MM.1S (cell line): ENCODE data around the gene EVI2A.
A peak's percentile ranks its signal among the peaks of the same experiment; 100 is the strongest.

ENCODE experiments used
- DNase-seq: peaks from one replicate; pipeline ENCODE4 v3.0.0-alpha.2; 2015
- H2AFZ ChIP-seq: fragments of 300-600 bp; sonication (generic); 2 replicates; pipeline ENCODE4 v1.6.0; 2016; ENCODE audit warnings: antibody characterized with exemption, low read length
- H3F3A ChIP-seq: fragments of 300-600 bp; sonication (generic); 2 replicates; pipeline ENCODE4 v1.6.1; 2016; ENCODE audit warnings: mild to moderate bottlenecking, antibody characterized with exemption, low read length, moderate library complexity, mixed read lengths; ENCODE audit not compliant: insufficient read depth
- H3K27ac ChIP-seq: fragments of 300-600 bp; sonication (generic); 2 replicates; pipeline ENCODE4 v1.5.1; 2016; ENCODE audit warnings: mild to moderate bottlenecking, low read length
- H3K27me3 ChIP-seq: fragments of 300-600 bp; sonication (generic); replicated peaks from 2 replicates; pipeline ENCODE4 v1.6.0; 2016; ENCODE audit warnings: low read length; ENCODE audit not compliant: insufficient read depth
- H3K36me3 ChIP-seq: fragments of 300-600 bp; sonication (generic); replicated peaks from 2 replicates; pipeline ENCODE4 v1.6.1; 2016; ENCODE audit warnings: mild to moderate bottlenecking, low read length, mixed read lengths; ENCODE audit not compliant: insufficient read depth
- H3K4me1 ChIP-seq: fragments of 300-600 bp; sonication (generic); 2 replicates; pipeline ENCODE4 v1.6.1; 2016; ENCODE audit warnings: low read length, mixed read lengths
- H3K4me2 ChIP-seq: fragments of 300-600 bp; sonication (generic); 2 replicates; pipeline ENCODE4 v1.6.0; 2016; ENCODE audit warnings: low read depth, low read length
- H3K4me3 ChIP-seq: fragments of 300-600 bp; sonication (generic); 2 replicates; pipeline ENCODE4 v1.5.1; 2016; ENCODE audit warnings: low read length, mixed read lengths
- H3K79me2 ChIP-seq: fragments of 300-600 bp; sonication (generic); 2 replicates; pipeline ENCODE4 v1.6.1; 2016; ENCODE audit warnings: mixed run types, low read length, mixed read lengths
- H3K9ac ChIP-seq: fragments of 300-600 bp; sonication (generic); 2 replicates; pipeline ENCODE4 v1.6.1; 2016; ENCODE audit warnings: low read length, mixed read lengths
- H3K9me2 ChIP-seq: fragments of 300-600 bp; sonication (generic); replicated peaks from 2 replicates; pipeline ENCODE4 v1.6.1; 2016; ENCODE audit warnings: mild to moderate bottlenecking, low read length, mixed read lengths; ENCODE audit not compliant: insufficient read depth
- H3K9me3 ChIP-seq: fragments of 300-600 bp; sonication (generic); replicated peaks from 2 replicates; pipeline ENCODE4 v1.6.1; 2016; ENCODE audit warnings: mild to moderate bottlenecking, low read length, mixed read lengths; ENCODE audit not compliant: insufficient read depth
- H4K20me1 ChIP-seq: fragments of 300-600 bp; sonication (generic); 2 replicates; pipeline ENCODE4 v1.6.1; 2016; ENCODE audit warnings: mild to moderate bottlenecking, low read length, moderate library complexity, mixed read lengths; ENCODE audit not compliant: insufficient read depth
- CTCF ChIP-seq: fragments of 300-600 bp; sonication (generic); IDR thresholded peaks from 2 replicates; pipeline ENCODE4 v1.5.1; 2016; ENCODE audit warnings: antibody characterized with exemption, low read length, mixed read lengths
- EZH2 ChIP-seq: fragments of 300-600 bp; sonication (generic); optimal IDR thresholded peaks from 2 replicates; pipeline ENCODE3; 2017; ENCODE audit warnings: low read depth, mild to moderate bottlenecking, antibody characterized with exemption, low read length, mixed read lengths
- EZH2phosphoT487 ChIP-seq: fragments of 300-600 bp; sonication (generic); IDR thresholded peaks from 2 replicates; pipeline ENCODE4 v1.6.1; 2018; ENCODE audit warnings: antibody characterized with exemption, low read length

Gene EVI2A

GRCh38 chr17:31307640-31308039 lies 13.8 kb downstream of the EVI2A start:
- TF ChIP-seq EZH2phosphoT487 (no peak), CTCF (no peak), EZH2 (no peak)
- Histone ChIP-seq H4K20me1 (no peaks in the 10 kb centered on the region), H3K9me2 (no peaks in the 10 kb centered on the region), H2AFZ (no peak overlapping the region), H3K4me2 (peak overlapping the region; percentile 94; the same call in 1 of the 2 replicates), H3K79me2 (peaks cover 95% of the 10 kb centered on the region), H3K9me3 (no peaks in the 10 kb centered on the region), H3K4me1 (peaks cover 18% of the 10 kb centered on the region), H3K36me3 (peaks cover 19% of the 10 kb centered on the region), H3K9ac (no peak overlapping the region), H3K4me3 (no peak overlapping the region), H3F3A (peaks cover 27% of the 10 kb centered on the region), H3K27me3 (no peaks in the 10 kb centered on the region), H3K27ac (no peak overlapping the region)
- no peak for DNase-seq

GRCh38 chr17:31299624-31300023 lies 21.8 kb downstream of the EVI2A start:
- TF ChIP-seq EZH2, result no peak
- no peak for TF ChIP-seq EZH2phosphoT487
- no peak for TF ChIP-seq CTCF
- H3K4me1 ChIP-seq, result no peaks in the 10 kb centered on the region
- H3K36me3 ChIP-seq, result peaks cover 7% of the 10 kb centered on the region
- H3K4me2 ChIP-seq, result no peak overlapping the region
- no peak for DNase-seq
- no peak overlapping the region for H3K9ac ChIP-seq
- no peak overlapping the region for H2AFZ ChIP-seq
- no peak overlapping the region for H3K27ac ChIP-seq
- H3K4me3 ChIP-seq, result no peak overlapping the region
- H3K9me3 ChIP-seq, result no peaks in the 10 kb centered on the region
- peaks cover 15% of the 10 kb centered on the region for H3K79me2 ChIP-seq
- no peaks in the 10 kb centered on the region for H3K27me3 ChIP-seq
- no peaks in the 10 kb centered on the region for H4K20me1 ChIP-seq
- no peaks in the 10 kb centered on the region for H3K9me2 ChIP-seq
- 0 out of 2 replicates have a peak, but pooled peaks cover 4% of the 10 kb centered on the region for H3F3A ChIP-seq

DNA sequence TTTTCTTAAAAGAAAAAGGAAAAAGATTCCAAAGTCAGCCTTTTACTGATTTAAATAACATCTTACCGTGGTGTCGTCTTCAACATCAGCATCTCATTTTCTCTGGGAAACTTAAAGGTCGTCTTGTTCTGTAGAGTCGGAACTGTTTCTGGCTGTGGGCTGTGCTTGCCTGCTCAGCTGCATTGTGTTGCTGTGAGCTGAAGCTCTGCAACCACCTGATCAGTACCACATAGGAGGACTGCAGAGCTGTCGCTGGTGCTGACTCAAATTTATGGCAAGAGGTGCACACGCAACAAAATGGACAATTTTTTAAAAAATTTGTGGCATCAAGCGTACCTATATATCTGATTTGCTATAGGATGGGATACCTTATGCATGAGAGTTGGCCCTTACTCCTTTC lies 24.3 kb downstream of the EVI2A start, which contains the start of gene OMG:
Gene OMG, minus strand, starts transcription at position 150 of the 400 bp plus-strand sequence. CDS start 908 bp downstream, outside the sequence.
- no peak within 1 kb of the TSS for H3K4me2 ChIP-seq
- TF ChIP-seq CTCF, result no peak

More for the DNA sequence above, 24.3 kb downstream of the EVI2A start, which contains the start of gene OMG:
- Histone ChIP-seq H3K4me1 (no peaks in the 10 kb centered on the region), H3K36me3 (no peaks in the 10 kb centered on the region), H3K4me3 (no peak within 1 kb of the TSS), H3K9me3 (no peaks in the 10 kb centered on the region), H3K27me3 (no peaks in the 10 kb centered on the region), H3K79me2 (no peaks in the 10 kb centered on the region), H3F3A (0 out of 2 replicates have a peak, but pooled peaks cover 4% of the 10 kb centered on the region), H3K27ac (no peak within 1 kb of the TSS), H3K9me2 (no peaks in the 10 kb centered on the region), H2AFZ (no peak within 1 kb of the TSS), H4K20me1 (no peaks in the 10 kb centered on the region), H3K9ac (no peak within 1 kb of the TSS)
- no peak for DNase-seq
